Small intestine (tissue), 16 donors: ENCODE measurements around the gene ZCCHC3. TPM values are rescaled to one million over a fixed set of nuclear protein-coding genes. Genes with fewer than 3 reads are reported as not detected.
"Not testable (repeated sequence)": the region's sequence is repeated elsewhere in the genome, so short reads cannot be mapped to it uniquely, and the experiment has no call there.

Experiments
- DNase-seq, 2 donors: peaks; one replicate each; pipeline versions ENCODE4 v3.0.0 to v3.0.0-alpha.2; 2013
- FAIRE-seq: peaks from 2 replicates; lab custom pipeline; 2012; peaks lifted over from hg19 to GRCh38; lab: Jason Lieb, UNC
- H3K27ac ChIP-seq, 3 donors: one replicate each; pipeline ENCODE4 v1.5.1; 2013; ENCODE audit warnings: low read length in 2 of 3, mild to moderate bottlenecking in 2 of 3, control low read depth in 1 of 3, inconsistent platforms in 1 of 3, low read depth in 1 of 3, moderate library complexity in 1 of 3
- H3K27me3 ChIP-seq, 3 donors: one replicate each; pipeline ENCODE4 v1.6.1; 2013; ENCODE audit warnings: low read length in 3 of 3, inconsistent platforms in 1 of 3; ENCODE audit not compliant: control insufficient read depth in 3 of 3, insufficient read depth in 3 of 3
- H3K36me3 ChIP-seq, 3 donors: one replicate each; pipeline ENCODE4 v1.6.1; 2013; ENCODE audit warnings: low read length in 3 of 3, inconsistent platforms in 1 of 3, low read depth in 1 of 3, mild to moderate bottlenecking in 1 of 3, moderate library complexity in 1 of 3; ENCODE audit not compliant: control insufficient read depth in 3 of 3, insufficient read depth in 2 of 3
- H3K4me1 ChIP-seq, 3 donors: one replicate each; pipeline ENCODE4 v1.6.1; 2013; ENCODE audit warnings: low read length in 2 of 3, inconsistent platforms in 1 of 3, low read depth in 1 of 3, mild to moderate bottlenecking in 1 of 3, moderate library complexity in 1 of 3; ENCODE audit not compliant: control insufficient read depth in 3 of 3, insufficient read depth in 2 of 3
- H3K4me3 ChIP-seq, 3 donors: one replicate each; pipeline ENCODE4 v1.5.1; 2013; ENCODE audit warnings: low read length in 3 of 3, control low read depth in 1 of 3, inconsistent platforms in 1 of 3, low read depth in 1 of 3, mild to moderate bottlenecking in 1 of 3, moderate library complexity in 1 of 3
- H3K9me3 ChIP-seq, 2 donors: one replicate each; pipeline ENCODE4 v1.6.1; 2013; ENCODE audit warnings: low read depth in 1 of 2, low read length in 1 of 2; ENCODE audit not compliant: control insufficient read depth in 2 of 2, insufficient read depth in 1 of 2
- WGBS, 3 donors: extraction: QIAGEN DNeasy Blood & Tissue Kit; methylation state at CpG; one replicate each; pipeline ENCODE4 v1.1.7; 2013; 5-methylcytosine and 5-hydroxymethylcytosine counted together
- long read RNA-seq, 10 donors: transcript quantifications; one replicate each; lab custom pipeline, GENCODE V29; 2026
- polyA plus RNA-seq, 4 donors: library from polyadenylated mRNA; stranded (reverse) in 3 of 4; unstranded in 1 of 4; fragments of 200-250 nt in 3 of 4; fragments of 120-200 nt in 1 of 4; gene quantifications; one replicate each; pipeline versions ENCODE4 v1.2.1 to v1.2.3, GENCODE V29; 2013
- donor health status: healthy with polysubstance abuse.
- donor health status: control.
- donor health status: control.
- donor health status: Bipolar disorder and iron deficiency.
- donor health status: healthy.

ZCCHC3 gene, protein sequence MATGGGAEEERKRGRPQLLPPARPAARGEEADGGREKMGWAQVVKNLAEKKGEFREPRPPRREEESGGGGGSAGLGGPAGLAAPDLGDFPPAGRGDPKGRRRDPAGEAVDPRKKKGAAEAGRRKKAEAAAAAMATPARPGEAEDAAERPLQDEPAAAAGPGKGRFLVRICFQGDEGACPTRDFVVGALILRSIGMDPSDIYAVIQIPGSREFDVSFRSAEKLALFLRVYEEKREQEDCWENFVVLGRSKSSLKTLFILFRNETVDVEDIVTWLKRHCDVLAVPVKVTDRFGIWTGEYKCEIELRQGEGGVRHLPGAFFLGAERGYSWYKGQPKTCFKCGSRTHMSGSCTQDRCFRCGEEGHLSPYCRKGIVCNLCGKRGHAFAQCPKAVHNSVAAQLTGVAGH
- polyA plus RNA-seq: 10 to 100 TPM in 3 of 4 donors, 1 to 10 TPM in 1; 8.9 to 27.0 (median 12.3) TPM
- long read RNA-seq, donor 1, transcript ZCCHC3-201 (1 exons, 3,354 nt): major isoform, 39 of 39 reads
- long read RNA-seq, donor 1, partial matches to known transcripts: 0 of 39 reads
- long read RNA-seq, donor 1, other reads (novel, unspliced or antisense): 0 of 39 reads
- long read RNA-seq, donor 2, transcript ZCCHC3-201 (1 exons, 3,354 nt): major isoform, 14 of 14 reads
- long read RNA-seq, donor 2, partial matches to known transcripts: 0 of 14 reads
- long read RNA-seq, donor 2, other reads (novel, unspliced or antisense): 0 of 14 reads
- long read RNA-seq, donor 3, transcript ZCCHC3-201 (1 exons, 3,354 nt): major isoform, 20 of 20 reads
- long read RNA-seq, donor 3, partial matches to known transcripts: 0 of 20 reads
- long read RNA-seq, donor 3, other reads (novel, unspliced or antisense): 0 of 20 reads
- long read RNA-seq, donor 4: 0 reads
- long read RNA-seq, donor 5, transcript ZCCHC3-201 (1 exons, 3,354 nt): major isoform, 6 of 6 reads
- long read RNA-seq, donor 5, partial matches to known transcripts: 0 of 6 reads
- long read RNA-seq, donor 5, other reads (novel, unspliced or antisense): 0 of 6 reads
- long read RNA-seq, donor 6, transcript ZCCHC3-201 (1 exons, 3,354 nt): major isoform, 15 of 15 reads
- long read RNA-seq, donor 6, partial matches to known transcripts: 0 of 15 reads
- long read RNA-seq, donor 6, other reads (novel, unspliced or antisense): 0 of 15 reads
- long read RNA-seq, donor 7, transcript ZCCHC3-201 (1 exons, 3,354 nt): major isoform, 52 of 71 reads
- long read RNA-seq, donor 7, partial matches to known transcripts: 14 of 71 reads
- long read RNA-seq, donor 7, other reads (novel, unspliced or antisense): 5 of 71 reads
- long read RNA-seq, donor 8, partial matches to known transcripts: 0 of 4 reads
- long read RNA-seq, donor 8, other reads (novel, unspliced or antisense): 0 of 4 reads
- long read RNA-seq, donor 9, partial matches to known transcripts: 0 of 4 reads
- long read RNA-seq, donor 9, other reads (novel, unspliced or antisense): 0 of 4 reads
- long read RNA-seq, donor 10, transcript ZCCHC3-201 (1 exons, 3,354 nt): major isoform, 34 of 34 reads
- long read RNA-seq, donor 10, partial matches to known transcripts: 0 of 34 reads
- long read RNA-seq, donor 10, other reads (novel, unspliced or antisense): 0 of 34 reads

DNA sequence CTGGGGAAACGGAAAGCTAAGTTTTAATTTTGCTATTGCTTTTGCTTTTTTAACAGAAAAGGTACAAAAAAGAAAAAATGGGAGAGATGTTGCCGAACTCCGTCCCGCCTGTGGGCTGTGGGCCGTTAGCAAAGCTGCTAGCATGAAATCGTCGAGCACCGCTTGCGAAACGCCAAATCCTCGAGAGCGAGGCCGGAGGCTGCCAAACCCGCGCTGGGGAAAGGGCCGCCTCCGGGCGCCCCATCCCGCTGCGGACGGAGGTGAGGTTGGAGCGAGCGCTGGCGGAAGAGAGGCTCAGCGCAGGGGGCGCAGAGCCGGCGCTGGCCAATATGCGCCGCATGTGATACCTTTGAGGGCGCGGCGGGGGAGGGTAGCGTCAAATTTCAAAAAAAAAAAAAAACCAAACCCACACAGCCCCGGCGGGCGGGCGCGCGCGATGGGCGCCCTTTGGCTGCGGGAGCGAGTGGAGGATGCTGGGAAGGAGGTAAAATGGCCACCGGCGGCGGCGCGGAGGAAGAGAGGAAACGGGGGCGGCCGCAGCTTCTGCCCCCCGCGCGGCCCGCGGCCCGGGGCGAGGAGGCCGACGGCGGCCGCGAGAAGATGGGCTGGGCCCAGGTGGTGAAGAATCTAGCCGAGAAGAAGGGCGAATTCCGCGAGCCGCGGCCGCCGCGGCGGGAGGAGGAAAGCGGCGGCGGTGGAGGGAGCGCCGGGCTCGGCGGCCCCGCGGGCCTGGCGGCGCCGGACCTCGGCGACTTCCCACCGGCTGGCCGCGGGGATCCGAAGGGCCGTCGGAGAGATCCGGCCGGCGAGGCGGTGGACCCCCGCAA is at the start of gene ZCCHC3:
ZCCHC3 (plus strand) TSS at position 473 of the 827 bp plus-strand sequence; CDS start at position 490, 17 bp downstream.
- Histone ChIP-seq H3K4me3 (peak within 1 kb of the TSS; percentile 88 to 97 (median 93)), H3K27ac (peak within 1 kb of the TSS; percentile 96 to 99 (median 96)), H3K36me3 (peaks cover 0 to 17% (median 0%) of the 10 kb centered on the region in 3 donors), H3K9me3 (no peaks in the 10 kb centered on the region), H3K4me1 (peaks cover 4 to 27% (median 18%) of the 10 kb centered on the region in 3 donors), H3K27me3 (no peaks in the 10 kb centered on the region)
- peak; percentile 78 to 94 for DNase-seq
- WGBS, 3 donors: 0 to 1% (median 0%) methylated on average over 63 to 99 of the region's 99 CpGs
- FAIRE-seq: no peak

DNA sequence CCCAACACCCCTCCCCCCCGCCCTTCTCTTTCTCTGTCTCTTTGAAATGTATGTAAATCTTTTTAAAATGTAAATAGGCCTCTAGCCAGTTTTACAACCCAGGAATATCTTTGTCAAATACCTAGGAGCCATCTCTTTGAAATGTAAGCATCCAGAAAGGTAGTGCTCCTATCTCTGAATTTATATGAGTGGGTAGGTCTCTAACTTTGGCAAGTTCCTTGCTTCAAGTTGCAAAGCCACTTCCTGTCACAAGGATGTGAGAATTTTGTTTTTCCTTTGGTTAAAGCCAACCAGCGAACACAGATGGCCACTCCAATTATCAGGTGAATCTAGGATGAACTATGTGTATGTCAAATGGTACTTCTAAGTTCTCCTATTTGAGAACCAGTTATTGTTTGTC is 46.0 kb upstream of the ZCCHC3 start:
- Histone ChIP-seq H3K27ac (no peak overlapping the region), H3K27me3 (peaks cover 0 to 3% (median 0%) of the 10 kb centered on the region in 3 donors), H3K36me3 (no peaks in the 10 kb centered on the region), H3K9me3 (no peaks in the 10 kb centered on the region), H3K4me3 (no peak overlapping the region), H3K4me1 (no peaks in the 10 kb centered on the region)
- DNase-seq: no peak
- FAIRE-seq: no peak
- WGBS, 3 donors: 42 to 65% (median 47%) methylated on average over 2 of the region's 2 CpGs

DNA sequence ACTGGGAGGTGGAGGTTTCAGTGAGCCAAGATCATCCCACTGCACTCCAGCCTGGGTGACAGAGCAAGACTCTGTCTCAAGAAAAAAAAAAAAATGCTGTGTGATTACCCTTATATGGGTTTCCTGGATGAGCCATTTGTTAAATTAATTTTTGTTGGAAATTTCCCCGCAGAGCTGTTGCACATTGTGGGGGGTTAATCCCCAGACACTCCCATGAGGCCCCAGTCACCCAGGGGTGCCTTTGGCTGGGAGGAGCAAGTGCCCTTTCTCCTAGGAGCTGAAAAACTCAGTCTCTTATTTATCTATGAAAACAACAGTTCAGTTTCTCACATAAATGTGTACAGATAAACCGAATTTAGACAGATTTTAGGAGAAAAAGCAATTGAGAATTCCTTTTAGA is 44.6 kb upstream of the ZCCHC3 start:
- Histone ChIP-seq H3K9me3 (no peaks in the 10 kb centered on the region), H3K4me3 (no peak overlapping the region), H3K27me3 (peaks cover 0 to 3% (median 3%) of the 10 kb centered on the region in 3 donors), H3K27ac (no peak overlapping the region), H3K36me3 (no peaks in the 10 kb centered on the region), H3K4me1 (no peaks in the 10 kb centered on the region)
- no peak for FAIRE-seq
- WGBS, 3 donors: 72 to 78% (median 76%) methylated on average over 2 of the region's 2 CpGs
- DNase-seq: no peak

DNA sequence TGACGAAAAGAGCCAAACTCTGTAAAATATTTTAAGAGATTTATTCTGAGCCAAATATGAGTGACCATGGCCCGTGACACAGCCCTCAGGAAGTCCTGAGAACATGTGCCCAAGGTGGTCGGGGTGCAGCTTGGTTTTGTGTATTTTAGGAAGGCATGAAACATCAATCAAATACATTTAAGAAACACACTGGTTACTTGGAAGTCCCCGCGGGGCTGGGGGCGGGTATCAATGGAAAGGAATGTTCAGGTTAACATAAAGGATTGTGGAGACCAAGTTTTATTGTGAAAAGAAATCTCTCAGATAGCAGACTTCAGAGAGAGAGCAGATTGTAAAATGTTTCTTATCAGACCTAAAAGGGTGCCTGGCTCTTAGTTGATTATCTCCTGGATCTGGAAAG is 43.9 kb upstream of the ZCCHC3 start:
- H3K9me3 ChIP-seq, H3K27ac ChIP-seq, H3K4me3 ChIP-seq, FAIRE-seq, DNase-seq, H3K36me3 ChIP-seq, H3K27me3 ChIP-seq, H3K4me1 ChIP-seq: not testable (repeated sequence)
- 26 to 49% (median 43%) methylated on average over 6 of the region's 6 CpGs for WGBS, 3 donors

- WGBS, 3 donors: 37 to 69% (median 48%) methylated on average over 7 of the region's 7 CpGs
- FAIRE-seq: no peak
- Histone ChIP-seq H3K4me3 (no peak within 1 kb of the TSS), H3K4me1 (no peaks in the 10 kb centered on the region), H3K36me3 (no peaks in the 10 kb centered on the region), H3K9me3 (no peaks in the 10 kb centered on the region), H3K27ac (no peak within 1 kb of the TSS), H3K27me3 (peaks cover 0 to 4% (median 4%) of the 10 kb centered on the region in 3 donors)
- DNase-seq: no peak
Measured at GRCh38 chr20:257419-257818, 40.0 kb upstream of the ZCCHC3 start, which contains the start of gene DEFB132. Gene DEFB132 (plus strand): TSS chr20:257724. CDS start chr20:257779, 55 bp downstream.

DNA sequence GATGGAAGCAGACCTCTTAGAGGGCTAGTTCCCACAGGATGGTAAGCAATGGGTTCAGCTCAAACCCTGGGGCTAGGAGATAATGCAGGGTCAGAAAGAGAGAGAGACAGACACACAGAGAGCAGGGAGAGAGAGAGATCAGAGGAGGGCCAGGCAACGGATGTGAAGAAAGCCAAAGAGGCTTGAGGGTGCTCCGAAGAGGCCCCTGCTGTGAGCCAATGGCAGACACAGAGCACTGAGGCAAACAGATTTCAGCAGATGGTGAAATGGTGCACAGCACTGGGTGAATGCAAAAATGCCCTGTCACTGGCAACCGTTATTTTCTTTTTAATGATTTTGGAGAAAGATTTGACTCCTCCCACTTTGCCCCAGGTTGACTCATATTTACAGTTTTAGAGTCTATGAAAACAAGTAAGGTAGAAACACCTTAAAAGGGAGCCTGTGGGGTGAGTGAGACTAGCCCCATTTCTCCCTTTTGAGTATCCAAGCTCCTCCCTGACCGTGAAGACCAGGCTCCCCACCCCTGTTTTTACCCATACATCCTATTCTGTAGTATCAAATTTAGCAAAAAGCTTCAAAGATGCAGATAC is 39.0 kb upstream of the ZCCHC3 start:
- FAIRE-seq: no peak
- H3K27me3 ChIP-seq: peaks cover 0 to 4% (median 4%) of the 10 kb centered on the region in 3 donors
- no peaks in the 10 kb centered on the region for H3K4me1 ChIP-seq
- no peak overlapping the region for H3K4me3 ChIP-seq
- no peaks in the 10 kb centered on the region for H3K9me3 ChIP-seq
- no peak for DNase-seq
- no peak overlapping the region for H3K27ac ChIP-seq
- H3K36me3 ChIP-seq: no peaks in the 10 kb centered on the region
- WGBS, 3 donors: 45 to 67% (median 63%) methylated on average over 4 of the region's 4 CpGs

GRCh38 chr20:258963-259362 is 38.4 kb upstream of the ZCCHC3 start:
- H3K27me3 ChIP-seq: peaks cover 0 to 4% (median 4%) of the 10 kb centered on the region in 3 donors
- H3K4me1 ChIP-seq: no peaks in the 10 kb centered on the region
- peak in 1 of 2 donors; percentile 8 for DNase-seq
- H3K27ac ChIP-seq: no peak overlapping the region
- no peak overlapping the region for H3K4me3 ChIP-seq
- H3K9me3 ChIP-seq: no peaks in the 10 kb centered on the region
- 53 to 57% (median 54%) methylated on average over 8 of the region's 8 CpGs for WGBS, 3 donors
- FAIRE-seq: no peak
- H3K36me3 ChIP-seq: no peaks in the 10 kb centered on the region
